ENCODE results near the gene SLC45A3.
A peak's percentile ranks its signal among the peaks of the same experiment; 100 is the strongest.

SLC45A3 gene

DNA sequence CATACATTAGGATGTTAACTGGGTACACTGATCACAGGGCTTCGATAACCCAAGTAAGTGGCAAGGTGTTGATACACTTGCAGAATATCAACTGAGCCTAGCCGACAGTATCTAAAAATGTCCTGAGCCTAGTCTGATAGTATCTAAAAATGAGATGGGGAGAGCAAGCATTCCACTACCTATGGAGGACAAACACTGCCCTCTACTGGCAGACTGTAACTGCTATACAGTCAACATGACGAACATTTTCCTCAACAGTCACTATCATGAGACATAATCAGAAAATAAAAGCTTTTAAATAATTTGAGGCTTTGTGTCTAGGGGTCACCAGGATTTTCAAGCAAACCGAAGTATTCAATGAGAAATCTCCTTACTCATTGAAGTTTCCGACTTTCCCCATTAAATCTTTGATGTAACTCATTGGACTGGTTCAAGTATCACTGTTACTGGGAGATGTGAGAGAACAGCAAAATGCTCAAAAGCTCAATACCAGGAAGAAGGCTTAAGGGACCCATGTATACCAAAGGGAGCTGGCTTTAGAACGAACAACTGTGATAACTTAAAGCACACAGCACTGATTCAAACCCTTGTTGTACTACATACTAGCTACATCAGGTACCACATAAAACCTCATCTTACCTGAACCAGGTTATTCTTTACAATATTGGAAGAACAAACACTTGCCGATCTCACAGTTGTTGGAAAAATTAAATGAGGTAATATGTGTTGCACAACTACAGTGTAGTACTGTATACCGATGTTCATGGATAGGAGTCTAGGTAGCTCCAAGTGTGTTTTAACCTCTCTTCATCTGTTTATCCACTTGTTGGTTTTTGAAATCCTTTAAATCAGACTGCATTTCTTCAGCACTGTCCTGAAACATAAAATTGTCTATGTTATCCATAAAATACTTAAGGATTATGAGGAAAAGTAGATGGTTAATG, 31.1 kb upstream of the SLC45A3 start:
- Histone ChIP-seq H3K36me3 (ENCODE audit: control insufficient read depth, insufficient read depth, low read length) (peaks cover 78% of the 10 kb centered on the region), H3K4me1 (ENCODE audit: control insufficient read depth, insufficient read depth, low read length, poor library complexity, severe bottlenecking) (no peaks in the 10 kb centered on the region), H3K4me3 (ENCODE audit: extremely low read depth, insufficient read depth, low read length, poor library complexity, severe bottlenecking) (no peak overlapping the region), H3K27ac (ENCODE audit: low read depth, low read length, severe bottlenecking) (peak overlapping the region; percentile 23), H3K9me3 (ENCODE audit: control insufficient read depth, low read length) (no peaks in the 10 kb centered on the region)
- 46 to 66% methylated on average over 3 to 6 of the region's 8 CpGs for WGBS, 2 experiments (ENCODE audit: insufficient coverage in 2 of 2)

DNA sequence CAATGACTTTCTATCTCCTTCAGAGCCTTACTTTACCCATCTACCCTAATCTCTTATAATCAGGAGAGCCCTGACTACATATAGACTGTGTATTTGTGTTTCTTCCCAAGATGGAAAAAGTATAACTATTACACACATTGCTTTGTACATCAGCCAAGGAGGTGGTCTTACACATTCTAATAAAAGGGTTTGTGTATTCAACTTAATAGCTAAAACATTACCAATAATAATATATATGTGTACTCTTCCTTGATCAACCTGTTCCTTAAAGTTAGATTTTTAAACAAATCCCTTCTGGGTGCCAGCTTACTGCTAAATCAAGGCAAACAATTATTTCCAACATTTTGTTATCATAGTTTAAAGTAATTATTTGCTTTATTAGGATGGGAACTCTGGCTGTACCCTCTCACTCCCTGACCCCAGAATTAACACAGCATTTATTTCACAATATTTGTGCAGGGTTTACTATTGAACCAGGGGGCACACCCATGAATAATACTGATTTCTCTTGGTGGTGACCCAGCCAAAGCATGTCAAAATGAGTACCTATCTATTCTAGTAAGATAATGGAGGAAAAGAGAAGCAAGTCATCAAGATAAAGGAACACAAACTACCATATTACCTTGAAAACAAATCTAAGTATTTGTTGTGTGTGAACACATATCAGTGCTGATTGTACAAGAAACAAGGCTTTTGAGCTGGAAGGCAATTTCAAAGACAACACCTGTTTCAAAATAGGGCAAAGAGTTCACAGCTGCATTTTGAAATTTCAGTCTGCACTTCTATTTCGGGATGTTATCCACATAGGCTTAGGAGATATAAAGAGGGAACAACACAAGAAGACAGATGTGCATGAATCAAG, 30.1 kb upstream of the SLC45A3 start:
- Histone ChIP-seq H3K4me3 (ENCODE audit: extremely low read depth, insufficient read depth, low read length, poor library complexity, severe bottlenecking) (no peak overlapping the region), H3K27ac (ENCODE audit: low read depth, low read length, severe bottlenecking) (no peak overlapping the region), H3K4me1 (ENCODE audit: control insufficient read depth, insufficient read depth, low read length, poor library complexity, severe bottlenecking) (no peaks in the 10 kb centered on the region), H3K36me3 (ENCODE audit: control insufficient read depth, insufficient read depth, low read length) (peaks cover 70% of the 10 kb centered on the region), H3K9me3 (ENCODE audit: control insufficient read depth, low read length) (no peaks in the 10 kb centered on the region)
- no CpG with 5 or more reads among the region's 1 CpG for WGBS, 2 experiments (ENCODE audit: insufficient coverage in 2 of 2)

DNA sequence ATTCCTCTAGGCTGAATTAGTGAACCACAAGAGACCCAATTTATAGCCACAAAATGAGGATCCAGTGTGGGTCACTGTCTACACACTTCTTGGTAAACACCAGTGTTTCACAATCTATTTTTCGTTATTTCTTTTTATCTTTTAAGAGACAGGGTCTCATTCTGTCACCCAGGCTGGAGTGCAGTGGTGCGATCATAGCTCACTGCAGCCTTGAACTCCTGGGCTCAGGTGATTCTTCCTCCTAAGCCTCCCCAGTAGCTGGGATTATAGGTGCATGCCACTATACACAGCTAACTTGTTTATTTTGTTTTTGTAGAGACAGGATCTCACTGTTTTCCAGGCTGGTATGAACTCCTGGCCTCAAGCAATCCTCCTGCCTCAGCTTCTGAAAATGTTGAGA, 29.3 kb upstream of the SLC45A3 start:
- H3K4me1 ChIP-seq (ENCODE audit: control insufficient read depth, insufficient read depth, low read length, poor library complexity, severe bottlenecking): no peaks in the 10 kb centered on the region
- WGBS, 2 experiments (ENCODE audit: insufficient coverage in 2 of 2): 90 to 100% methylated on average over 2 of the region's 2 CpGs
- no peaks in the 10 kb centered on the region for H3K9me3 ChIP-seq (ENCODE audit: control insufficient read depth, low read length)
- H3K4me3 ChIP-seq (ENCODE audit: extremely low read depth, insufficient read depth, low read length, poor library complexity, severe bottlenecking): no peak overlapping the region
- peaks cover 68% of the 10 kb centered on the region for H3K36me3 ChIP-seq (ENCODE audit: control insufficient read depth, insufficient read depth, low read length)
- H3K27ac ChIP-seq (ENCODE audit: low read depth, low read length, severe bottlenecking): no peak overlapping the region

GRCh38 chr1:205709059-205709398, 28.7 kb upstream of the SLC45A3 start:
- H3K27ac ChIP-seq (ENCODE audit: low read depth, low read length, severe bottlenecking): no peak overlapping the region
- no peaks in the 10 kb centered on the region for H3K9me3 ChIP-seq (ENCODE audit: control insufficient read depth, low read length)
- WGBS, 2 experiments (ENCODE audit: insufficient coverage in 2 of 2): no CpG with 5 or more reads among the region's 4 CpGs
- H3K4me1 ChIP-seq (ENCODE audit: control insufficient read depth, insufficient read depth, low read length, poor library complexity, severe bottlenecking): no peaks in the 10 kb centered on the region
- peaks cover 68% of the 10 kb centered on the region for H3K36me3 ChIP-seq (ENCODE audit: control insufficient read depth, insufficient read depth, low read length)
- no peak overlapping the region for H3K4me3 ChIP-seq (ENCODE audit: extremely low read depth, insufficient read depth, low read length, poor library complexity, severe bottlenecking)

DNA sequence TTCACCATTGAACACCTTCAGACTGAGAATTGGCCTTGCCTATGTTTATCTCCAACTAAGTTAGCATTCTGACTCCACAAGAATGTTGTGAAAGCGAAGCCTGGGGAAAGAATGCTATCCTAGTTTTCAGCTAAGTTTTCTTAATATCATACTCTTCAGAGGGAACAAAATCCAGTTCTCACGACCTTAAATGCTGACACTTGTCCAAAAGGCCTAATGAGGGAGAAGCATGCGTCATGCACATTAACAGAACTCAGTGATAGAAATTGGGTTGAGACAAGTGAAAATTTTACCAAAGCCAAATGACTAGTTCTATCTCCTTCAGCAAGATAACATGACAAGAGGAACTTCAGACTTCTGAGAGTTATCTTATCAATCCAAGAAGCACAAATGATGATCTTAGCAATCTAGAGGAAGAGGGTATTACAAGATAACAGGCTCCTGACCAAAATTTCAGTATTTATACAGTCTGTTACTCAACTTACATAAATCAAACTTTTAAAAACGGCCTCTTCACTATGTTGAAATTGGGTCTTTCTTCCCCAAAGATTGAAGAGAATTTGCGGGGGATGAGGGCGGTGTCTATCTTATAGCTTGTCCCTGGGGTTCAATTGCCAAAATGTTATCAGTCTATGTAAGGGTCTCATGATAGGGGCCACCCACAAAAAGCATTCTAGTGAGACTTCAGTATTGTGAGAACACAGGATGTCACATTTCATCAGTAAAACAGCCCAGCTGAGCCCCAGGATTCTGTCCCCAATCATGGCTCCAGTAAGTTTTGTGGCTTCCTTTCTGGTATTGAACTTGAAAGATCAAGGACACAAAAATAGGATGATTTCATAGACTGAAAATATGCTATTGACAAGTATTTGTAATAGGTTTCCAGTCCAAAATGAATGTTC, 26.5 kb upstream of the SLC45A3 start:
- Histone ChIP-seq H3K4me1 (ENCODE audit: control insufficient read depth, insufficient read depth, low read length, poor library complexity, severe bottlenecking) (no peaks in the 10 kb centered on the region), H3K36me3 (ENCODE audit: control insufficient read depth, insufficient read depth, low read length) (peaks cover 64% of the 10 kb centered on the region), H3K9me3 (ENCODE audit: control insufficient read depth, low read length) (no peaks in the 10 kb centered on the region), H3K27ac (ENCODE audit: low read depth, low read length, severe bottlenecking) (no peak overlapping the region), H3K4me3 (ENCODE audit: extremely low read depth, insufficient read depth, low read length, poor library complexity, severe bottlenecking) (no peak overlapping the region)
- WGBS, 2 experiments (ENCODE audit: insufficient coverage in 2 of 2): 100% methylated on average over 1 to 5 of the region's 6 CpGs

GRCh38 chr1:205704903-205705302, 24.6 kb upstream of the SLC45A3 start:
- WGBS, 2 experiments (ENCODE audit: insufficient coverage in 2 of 2): 66 to 100% methylated on average over 1 to 2 of the region's 2 CpGs
- H3K4me1 ChIP-seq (ENCODE audit: control insufficient read depth, insufficient read depth, low read length, poor library complexity, severe bottlenecking): no peaks in the 10 kb centered on the region
- H3K4me3 ChIP-seq (ENCODE audit: extremely low read depth, insufficient read depth, low read length, poor library complexity, severe bottlenecking): no peak overlapping the region
- H3K9me3 ChIP-seq (ENCODE audit: control insufficient read depth, low read length): no peaks in the 10 kb centered on the region
- H3K36me3 ChIP-seq (ENCODE audit: control insufficient read depth, insufficient read depth, low read length): peaks cover 64% of the 10 kb centered on the region
- H3K27ac ChIP-seq (ENCODE audit: low read depth, low read length, severe bottlenecking): no peak overlapping the region

- Histone ChIP-seq H3K36me3 (ENCODE audit: control insufficient read depth, insufficient read depth, low read length) (peaks cover 46% of the 10 kb centered on the region), H3K4me3 (ENCODE audit: extremely low read depth, insufficient read depth, low read length, poor library complexity, severe bottlenecking) (no peak overlapping the region), H3K9me3 (ENCODE audit: control insufficient read depth, low read length) (no peaks in the 10 kb centered on the region), H3K4me1 (ENCODE audit: control insufficient read depth, insufficient read depth, low read length, poor library complexity, severe bottlenecking) (no peaks in the 10 kb centered on the region), H3K27ac (ENCODE audit: low read depth, low read length, severe bottlenecking) (no peak overlapping the region)
- WGBS, 2 experiments (ENCODE audit: insufficient coverage in 2 of 2): no CpG with 5 or more reads among the region's 1 CpG
Measured at GRCh38 chr1:205703072-205703471, 22.8 kb upstream of the SLC45A3 start.

DNA sequence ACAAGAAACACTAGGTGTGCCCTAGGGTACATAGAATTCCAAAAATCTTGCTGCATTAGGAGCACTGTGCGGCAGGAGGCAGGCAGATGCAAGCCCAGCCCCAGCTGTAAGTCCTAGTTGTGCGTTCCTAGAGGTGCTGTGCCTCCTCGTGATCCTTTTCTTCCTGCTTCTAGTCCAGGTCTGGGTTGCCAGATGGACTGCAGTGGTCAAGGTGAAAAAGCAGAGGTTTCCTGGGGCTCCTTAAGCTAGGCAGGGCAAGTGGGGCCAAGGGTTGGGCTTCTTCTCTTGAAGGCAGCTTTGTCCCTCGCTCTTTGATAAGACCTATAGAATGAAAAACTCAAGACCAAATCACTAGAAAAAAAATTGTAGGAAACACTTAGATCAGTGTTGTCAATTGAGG, 21.6 kb upstream of the SLC45A3 start:
- WGBS, 2 experiments (ENCODE audit: insufficient coverage in 2 of 2): 81 to 100% methylated on average over 3 of the region's 4 CpGs
- H3K36me3 ChIP-seq (ENCODE audit: control insufficient read depth, insufficient read depth, low read length): peaks cover 41% of the 10 kb centered on the region
- H3K4me3 ChIP-seq (ENCODE audit: extremely low read depth, insufficient read depth, low read length, poor library complexity, severe bottlenecking): no peak overlapping the region
- H3K27ac ChIP-seq (ENCODE audit: low read depth, low read length, severe bottlenecking): no peak overlapping the region
- H3K4me1 ChIP-seq (ENCODE audit: control insufficient read depth, insufficient read depth, low read length, poor library complexity, severe bottlenecking): peaks cover 6% of the 10 kb centered on the region
- H3K9me3 ChIP-seq (ENCODE audit: control insufficient read depth, low read length): no peaks in the 10 kb centered on the region

GRCh38 chr1:205701420-205701819, 21.1 kb upstream of the SLC45A3 start:
- H3K4me1 ChIP-seq (ENCODE audit: control insufficient read depth, insufficient read depth, low read length, poor library complexity, severe bottlenecking): peaks cover 6% of the 10 kb centered on the region
- no peaks in the 10 kb centered on the region for H3K9me3 ChIP-seq (ENCODE audit: control insufficient read depth, low read length)
- H3K36me3 ChIP-seq (ENCODE audit: control insufficient read depth, insufficient read depth, low read length): peaks cover 36% of the 10 kb centered on the region
- 72 to 100% methylated on average over 1 to 2 of the region's 2 CpGs for WGBS, 2 experiments (ENCODE audit: insufficient coverage in 2 of 2)
- H3K4me3 ChIP-seq (ENCODE audit: extremely low read depth, insufficient read depth, low read length, poor library complexity, severe bottlenecking): no peak overlapping the region
- peak overlapping the region; percentile 41 for H3K27ac ChIP-seq (ENCODE audit: low read depth, low read length, severe bottlenecking)

GRCh38 chr1:205700865-205701401, 20.6 kb upstream of the SLC45A3 start:
- Histone ChIP-seq H3K27ac (ENCODE audit: low read depth, low read length, severe bottlenecking) (peak overlapping the region; percentile 41), H3K36me3 (ENCODE audit: control insufficient read depth, insufficient read depth, low read length) (peaks cover 35% of the 10 kb centered on the region), H3K4me3 (ENCODE audit: extremely low read depth, insufficient read depth, low read length, poor library complexity, severe bottlenecking) (no peak overlapping the region), H3K9me3 (ENCODE audit: control insufficient read depth, low read length) (no peaks in the 10 kb centered on the region), H3K4me1 (ENCODE audit: control insufficient read depth, insufficient read depth, low read length, poor library complexity, severe bottlenecking) (peaks cover 6% of the 10 kb centered on the region)
- 50% methylated on average over 1 of the region's 2 CpGs; no CpG with 5 or more reads in 1 of the 2 experiments for WGBS, 2 experiments (ENCODE audit: insufficient coverage in 2 of 2)

Measured in mesodermal cell (in vitro differentiated cells).